K562 (cell line): ENCODE measurements around the gene SCN4A.
A peak's percentile ranks its signal among the peaks of the same experiment; 100 is the strongest.

Source experiments
- CC2D1A ChIP-seq: fragments of 450-650 bp; IDR thresholded peaks from 2 replicates; pipeline ENCODE4 v1.6.1; 2017; ENCODE audit warnings: mild to moderate bottlenecking
- CHD2 ChIP-seq: IDR thresholded peaks from 2 replicates; pipeline ENCODE4 v1.6.1; 2011; ENCODE audit warnings: low read depth, low read length
- CREB3 ChIP-seq: fragments of 450-650 bp; conservative IDR thresholded peaks from 2 replicates; pipeline ENCODE4 v1.6.1; 2016; ENCODE audit warnings: missing genetic modification characterization, low read depth, mild to moderate bottlenecking, missing compliant biosample characterization, moderate library complexity
- EP300 ChIP-seq: IDR thresholded peaks from 2 replicates; pipeline ENCODE4 v1.6.1; 2012; ENCODE audit warnings: low read length, improper control_type of control experiment
- KLF13 ChIP-seq: fragments of 450-650 bp; IDR thresholded peaks from 2 replicates; pipeline ENCODE4 v1.6.1; 2016; ENCODE audit warnings: missing genetic modification characterization, low read depth, mild to moderate bottlenecking, missing compliant biosample characterization, moderate library complexity, borderline replicate concordance
- MYNN ChIP-seq, 2 experiments: sonication (generic); formaldehyde crosslinking in 1 of 2; IDR thresholded peaks; 2 replicates each; pipeline versions ENCODE4 v1.5.0 to v1.6.1; 2016 to 2020; ENCODE audit warnings: antibody characterized with exemption in 1 of 2, missing genetic modification reagents in 1 of 2
- POLR2A ChIP-seq: fragments of 450-650 bp; conservative IDR thresholded peaks from 2 replicates; pipeline ENCODE4 v1.6.1; 2016
- PURB ChIP-seq: sonication (generic); formaldehyde crosslinking; IDR thresholded peaks from 2 replicates; pipeline ENCODE4 v1.9.0; 2021; ENCODE audit warnings: low read depth, mild to moderate bottlenecking, missing genetic modification reagents
- SIN3A ChIP-seq, 2 experiments: fragments of 150-350 bp in 1 of 2; IDR thresholded peaks; 2 replicates each; pipeline ENCODE4 v1.6.1; 2011 to 2016; ENCODE audit warnings: borderline replicate concordance in 2 of 2, low read depth in 2 of 2, low read length in 2 of 2, mild to moderate bottlenecking in 2 of 2, moderate library complexity in 2 of 2; ENCODE audit not compliant: control insufficient read depth in 1 of 2
- TAF1 ChIP-seq: IDR thresholded peaks from 2 replicates; pipeline ENCODE4 v1.6.1; 2011; ENCODE audit warnings: mild to moderate bottlenecking, low read length, moderate library complexity; ENCODE audit not compliant: insufficient read depth, control insufficient read depth, severe bottlenecking; ENCODE audit errors: extremely low read depth
- ZBTB40 ChIP-seq, 2 experiments: fragments of 450-650 bp in 1 of 2; sonication (generic) in 1 of 2; formaldehyde crosslinking in 1 of 2; IDR thresholded peaks; 2 replicates each; pipeline versions ENCODE4 v1.7.1 to v1.9.0; 2016 to 2022; ENCODE audit warnings: inconsistent platforms in 1 of 2, mild to moderate bottlenecking in 1 of 2, missing genetic modification reagents in 1 of 2
- ZZZ3 ChIP-seq: fragments of 450-650 bp; IDR thresholded peaks from 2 replicates; pipeline ENCODE4 v1.6.1; 2016; ENCODE audit warnings: antibody characterized with exemption, mild to moderate bottlenecking, moderate library complexity
- TF ChIP-seq, protein P1 (sequence below), 3 experiments: IDR thresholded peaks in 2 of 3; conservative IDR thresholded peaks in 1 of 3; 2 replicates each; pipeline ENCODE4 v1.5.1; 2011 to 2012; ENCODE audit warnings: low read length in 3 of 3, mild to moderate bottlenecking in 3 of 3, control low read depth in 2 of 3, improper control_type of control experiment in 1 of 3, inconsistent platforms in 1 of 3, low read depth in 1 of 3, mixed read lengths in 1 of 3, moderate library complexity in 1 of 3; ENCODE audit not compliant: insufficient read depth in 2 of 3
- TF ChIP-seq, protein P2 (sequence below): fragments of 450-650 bp; IDR thresholded peaks from 2 replicates; pipeline ENCODE4 v1.7.1; 2018; ENCODE audit warnings: mild to moderate bottlenecking, low read depth; ENCODE audit not compliant: partially characterized antibody

GRCh38 chr17:63961355-63962212 lies 11.1 kb downstream of the SCN4A start:
- TF ChIP-seq, protein P1, sequence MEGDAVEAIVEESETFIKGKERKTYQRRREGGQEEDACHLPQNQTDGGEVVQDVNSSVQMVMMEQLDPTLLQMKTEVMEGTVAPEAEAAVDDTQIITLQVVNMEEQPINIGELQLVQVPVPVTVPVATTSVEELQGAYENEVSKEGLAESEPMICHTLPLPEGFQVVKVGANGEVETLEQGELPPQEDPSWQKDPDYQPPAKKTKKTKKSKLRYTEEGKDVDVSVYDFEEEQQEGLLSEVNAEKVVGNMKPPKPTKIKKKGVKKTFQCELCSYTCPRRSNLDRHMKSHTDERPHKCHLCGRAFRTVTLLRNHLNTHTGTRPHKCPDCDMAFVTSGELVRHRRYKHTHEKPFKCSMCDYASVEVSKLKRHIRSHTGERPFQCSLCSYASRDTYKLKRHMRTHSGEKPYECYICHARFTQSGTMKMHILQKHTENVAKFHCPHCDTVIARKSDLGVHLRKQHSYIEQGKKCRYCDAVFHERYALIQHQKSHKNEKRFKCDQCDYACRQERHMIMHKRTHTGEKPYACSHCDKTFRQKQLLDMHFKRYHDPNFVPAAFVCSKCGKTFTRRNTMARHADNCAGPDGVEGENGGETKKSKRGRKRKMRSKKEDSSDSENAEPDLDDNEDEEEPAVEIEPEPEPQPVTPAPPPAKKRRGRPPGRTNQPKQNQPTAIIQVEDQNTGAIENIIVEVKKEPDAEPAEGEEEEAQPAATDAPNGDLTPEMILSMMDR (IDR thresholded peaks at IDR 0.05 in 2 of 3, conservative IDR thresholded peaks at IDR 0.05 in 1 of 3; ENCODE audit: insufficient read depth in 2 of 3, low read depth in 1 of 3, low read length in 3 of 3): no peak
- TF ChIP-seq ZBTB40 (IDR thresholded peaks at IDR 0.05): no peak
- TF ChIP-seq ZBTB40 (CRISPR knock-in tag; IDR thresholded peaks at IDR 0.05): no peak
- TF ChIP-seq ZZZ3: no peak
- no peak for TF ChIP-seq CC2D1A
- no peak for TF ChIP-seq POLR2A
- 0 out of 4 replicates have a peak, but pooled peaks of 1 of the 2 experiments have one; percentile 15 for TF ChIP-seq SIN3A (IDR thresholded peaks at IDR 0.05; ENCODE audit: borderline replicate concordance in 2 of 2, control insufficient read depth in 1 of 2, low read depth in 2 of 2, low read length in 2 of 2)
- no peak for TF ChIP-seq EP300
- TF ChIP-seq TAF1: no peak
- TF ChIP-seq, protein P2, sequence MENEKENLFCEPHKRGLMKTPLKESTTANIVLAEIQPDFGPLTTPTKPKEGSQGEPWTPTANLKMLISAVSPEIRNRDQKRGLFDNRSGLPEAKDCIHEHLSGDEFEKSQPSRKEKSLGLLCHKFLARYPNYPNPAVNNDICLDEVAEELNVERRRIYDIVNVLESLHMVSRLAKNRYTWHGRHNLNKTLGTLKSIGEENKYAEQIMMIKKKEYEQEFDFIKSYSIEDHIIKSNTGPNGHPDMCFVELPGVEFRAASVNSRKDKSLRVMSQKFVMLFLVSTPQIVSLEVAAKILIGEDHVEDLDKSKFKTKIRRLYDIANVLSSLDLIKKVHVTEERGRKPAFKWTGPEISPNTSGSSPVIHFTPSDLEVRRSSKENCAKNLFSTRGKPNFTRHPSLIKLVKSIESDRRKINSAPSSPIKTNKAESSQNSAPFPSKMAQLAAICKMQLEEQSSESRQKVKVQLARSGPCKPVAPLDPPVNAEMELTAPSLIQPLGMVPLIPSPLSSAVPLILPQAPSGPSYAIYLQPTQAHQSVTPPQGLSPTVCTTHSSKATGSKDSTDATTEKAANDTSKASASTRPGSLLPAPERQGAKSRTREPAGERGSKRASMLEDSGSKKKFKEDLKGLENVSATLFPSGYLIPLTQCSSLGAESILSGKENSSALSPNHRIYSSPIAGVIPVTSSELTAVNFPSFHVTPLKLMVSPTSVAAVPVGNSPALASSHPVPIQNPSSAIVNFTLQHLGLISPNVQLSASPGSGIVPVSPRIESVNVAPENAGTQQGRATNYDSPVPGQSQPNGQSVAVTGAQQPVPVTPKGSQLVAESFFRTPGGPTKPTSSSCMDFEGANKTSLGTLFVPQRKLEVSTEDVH: no peak
- no peak for TF ChIP-seq CREB3 (tag)
- TF ChIP-seq CHD2: no peak
- TF ChIP-seq MYNN (IDR thresholded peaks at IDR 0.05): no peak
- no peak for TF ChIP-seq MYNN (CRISPR knock-in tag; IDR thresholded peaks at IDR 0.05)
- no peak for TF ChIP-seq PURB
- TF ChIP-seq KLF13 (tag): no peak
